Measurements from ENCODE around the gene HMCN2.

The HMCN2 gene

DNA sequence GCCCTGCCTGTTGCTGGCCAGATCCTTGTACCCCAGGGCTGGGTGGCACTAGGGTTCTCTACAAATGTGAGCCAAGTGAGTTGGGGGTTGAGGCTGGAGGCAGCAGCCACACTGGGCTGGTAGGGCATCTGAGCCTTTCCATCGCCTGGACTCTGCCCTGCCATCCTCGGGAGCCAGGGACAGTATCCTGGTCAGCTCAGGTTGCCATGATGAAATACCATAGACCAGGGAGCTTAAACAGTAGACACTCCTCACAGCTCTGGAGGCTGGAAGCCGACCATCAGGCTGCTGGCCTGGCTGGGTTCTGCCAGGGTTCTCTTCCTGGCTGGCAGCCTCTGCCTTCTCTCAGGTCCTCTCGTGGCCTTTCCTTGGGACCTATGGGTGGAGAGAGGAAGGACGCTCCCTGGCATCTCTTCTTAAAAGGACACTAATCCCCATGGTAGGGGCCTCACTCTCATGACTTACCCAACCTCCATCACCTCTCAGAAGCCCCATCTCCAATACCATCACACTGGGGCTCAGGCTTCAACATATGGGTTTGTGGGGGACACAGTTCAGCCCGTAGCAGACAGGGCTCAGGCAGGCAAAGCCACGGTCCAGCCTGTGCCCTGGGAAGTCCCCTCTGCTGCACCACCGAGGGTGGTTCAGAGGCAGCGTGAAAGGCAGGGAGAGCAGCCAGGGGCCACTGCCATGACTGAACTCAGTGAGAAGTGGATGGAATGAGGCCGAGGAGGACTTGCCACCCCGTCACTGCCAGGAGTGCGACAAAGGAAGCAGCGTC, 50.1 kb downstream of the HMCN2 start:
- TF ChIP-seq, protein P1, sequence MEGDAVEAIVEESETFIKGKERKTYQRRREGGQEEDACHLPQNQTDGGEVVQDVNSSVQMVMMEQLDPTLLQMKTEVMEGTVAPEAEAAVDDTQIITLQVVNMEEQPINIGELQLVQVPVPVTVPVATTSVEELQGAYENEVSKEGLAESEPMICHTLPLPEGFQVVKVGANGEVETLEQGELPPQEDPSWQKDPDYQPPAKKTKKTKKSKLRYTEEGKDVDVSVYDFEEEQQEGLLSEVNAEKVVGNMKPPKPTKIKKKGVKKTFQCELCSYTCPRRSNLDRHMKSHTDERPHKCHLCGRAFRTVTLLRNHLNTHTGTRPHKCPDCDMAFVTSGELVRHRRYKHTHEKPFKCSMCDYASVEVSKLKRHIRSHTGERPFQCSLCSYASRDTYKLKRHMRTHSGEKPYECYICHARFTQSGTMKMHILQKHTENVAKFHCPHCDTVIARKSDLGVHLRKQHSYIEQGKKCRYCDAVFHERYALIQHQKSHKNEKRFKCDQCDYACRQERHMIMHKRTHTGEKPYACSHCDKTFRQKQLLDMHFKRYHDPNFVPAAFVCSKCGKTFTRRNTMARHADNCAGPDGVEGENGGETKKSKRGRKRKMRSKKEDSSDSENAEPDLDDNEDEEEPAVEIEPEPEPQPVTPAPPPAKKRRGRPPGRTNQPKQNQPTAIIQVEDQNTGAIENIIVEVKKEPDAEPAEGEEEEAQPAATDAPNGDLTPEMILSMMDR (conservative IDR thresholded peaks at IDR 0.05; ENCODE audit: low read depth, low read length), result no peak
- Histone ChIP-seq H3K79me2 (ENCODE audit: insufficient read depth, low read depth) (no peaks in the 10 kb centered on the region), H3K9ac (no peak overlapping the region), H3K27me3 (ENCODE audit: insufficient read depth, low read depth) (peaks cover 79% of the 10 kb centered on the region), H4K20me1 (ENCODE audit: insufficient read depth) (no peaks in the 10 kb centered on the region), H3K4me2 (no peak overlapping the region), H3K4me3 (IDR thresholded peaks at IDR 0.05; ENCODE audit: insufficient read depth, low read depth, low read length) (no peak overlapping the region), H3K4me1 (ENCODE audit: low read depth, poor library complexity, severe bottlenecking) (no peaks in the 10 kb centered on the region), H2AFZ (ENCODE audit: low read depth) (no peak overlapping the region), H3K27ac (no peak overlapping the region), H3K36me3 (ENCODE audit: insufficient read depth) (no peaks in the 10 kb centered on the region)

DNA sequence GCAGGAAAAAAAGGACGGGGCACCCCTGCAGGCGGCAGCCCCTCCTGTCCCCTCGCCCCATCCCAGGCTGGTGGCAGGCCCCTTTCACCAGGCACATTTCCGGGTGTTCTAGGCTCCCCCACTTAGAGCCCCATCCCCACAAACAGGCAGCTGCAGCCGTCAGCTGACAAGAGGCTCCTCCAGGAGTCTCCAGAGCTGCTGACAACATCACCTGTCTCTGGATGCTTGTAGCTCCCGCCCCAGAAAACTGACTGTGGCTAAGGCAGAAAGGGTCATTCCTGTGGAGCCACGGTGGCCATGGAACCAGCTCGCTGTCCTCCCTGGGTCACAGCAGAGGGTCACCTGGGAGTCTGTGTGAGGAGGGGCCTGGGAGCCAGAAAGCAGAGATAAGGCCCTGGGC, 50.9 kb downstream of the HMCN2 start:
- no peaks in the 10 kb centered on the region for H3K79me2 ChIP-seq (ENCODE audit: insufficient read depth, low read depth)
- no peak overlapping the region for H3K4me3 ChIP-seq (IDR thresholded peaks at IDR 0.05; ENCODE audit: insufficient read depth, low read depth, low read length)
- H3K4me1 ChIP-seq (ENCODE audit: low read depth, poor library complexity, severe bottlenecking), result no peaks in the 10 kb centered on the region
- no peak overlapping the region for H3K9ac ChIP-seq
- no peak overlapping the region for H2AFZ ChIP-seq (ENCODE audit: low read depth)
- TF ChIP-seq, protein P1 (conservative IDR thresholded peaks at IDR 0.05; ENCODE audit: low read depth, low read length), result no peak
- no peaks in the 10 kb centered on the region for H3K36me3 ChIP-seq (ENCODE audit: insufficient read depth)
- H3K27me3 ChIP-seq (ENCODE audit: insufficient read depth, low read depth), result peaks cover 84% of the 10 kb centered on the region
- no peak overlapping the region for H3K27ac ChIP-seq
- no peak overlapping the region for H3K4me2 ChIP-seq
- H4K20me1 ChIP-seq (ENCODE audit: insufficient read depth), result no peaks in the 10 kb centered on the region

DNA sequence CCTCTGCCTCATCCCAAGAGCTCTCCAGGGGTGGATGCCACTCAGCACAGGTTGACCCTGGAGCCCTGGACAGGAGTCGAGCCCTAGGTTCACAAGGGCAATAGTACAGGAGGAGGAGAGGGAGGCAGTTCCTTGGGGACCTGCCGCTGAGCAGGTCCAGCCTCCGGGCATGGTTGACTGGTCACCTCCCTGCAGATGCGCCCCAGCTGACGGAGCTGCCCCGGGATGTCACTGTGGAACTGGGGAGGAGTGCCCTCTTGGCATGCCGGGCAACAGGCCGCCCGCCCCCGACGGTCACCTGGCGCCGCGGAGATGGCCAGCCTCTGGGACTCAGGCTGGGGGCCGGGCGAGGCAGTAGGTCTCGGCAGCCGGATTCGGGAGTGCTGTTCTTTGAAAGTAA, 53.7 kb downstream of the HMCN2 start:
- TF ChIP-seq, protein P1 (conservative IDR thresholded peaks at IDR 0.05; ENCODE audit: low read depth, low read length), result no peak
- peaks cover 85% of the 10 kb centered on the region for H3K27me3 ChIP-seq (ENCODE audit: insufficient read depth, low read depth)
- no peaks in the 10 kb centered on the region for H3K79me2 ChIP-seq (ENCODE audit: insufficient read depth, low read depth)

DNA sequence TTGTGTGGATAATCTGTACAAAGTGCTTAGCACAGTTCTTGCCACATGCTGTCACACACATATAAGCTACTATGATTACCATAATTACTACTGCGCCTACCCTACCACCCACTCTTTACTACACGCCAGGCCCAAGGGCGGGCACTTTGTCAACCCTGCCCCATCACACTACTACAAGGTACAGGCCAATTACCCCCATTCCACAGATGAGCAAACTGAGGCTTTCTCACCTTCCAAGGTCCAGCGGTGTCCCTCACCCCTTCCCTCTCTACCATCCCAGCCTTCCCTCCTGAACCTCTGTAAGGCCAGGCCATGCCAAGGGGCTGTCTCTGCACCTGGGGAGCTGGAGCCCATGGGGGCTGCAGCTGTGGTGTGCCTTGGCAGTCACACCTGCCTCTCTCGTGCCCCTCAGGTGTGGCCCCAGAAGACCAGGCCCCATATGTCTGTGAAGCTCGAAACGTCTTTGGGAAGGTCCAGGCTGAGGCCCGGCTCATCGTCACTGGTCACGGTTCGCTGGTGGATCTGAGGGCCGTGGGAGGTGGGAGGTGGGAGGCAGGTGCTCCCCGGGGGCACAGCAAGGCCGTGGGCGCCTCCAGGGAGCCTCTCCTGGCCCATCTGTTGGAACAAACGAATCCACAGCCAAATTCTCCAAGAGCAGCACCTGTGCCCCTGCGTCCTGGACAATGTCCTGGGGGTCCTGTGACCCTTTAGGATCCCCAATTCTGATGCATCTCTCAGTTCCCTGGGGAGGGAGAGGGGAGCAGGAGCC, 54.6 kb downstream of the HMCN2 start:
- Histone ChIP-seq H3K4me2 (no peak overlapping the region), H3K4me3 (IDR thresholded peaks at IDR 0.05; ENCODE audit: insufficient read depth, low read depth, low read length) (no peak overlapping the region), H3K4me1 (ENCODE audit: low read depth, poor library complexity, severe bottlenecking) (no peaks in the 10 kb centered on the region), H3K79me2 (ENCODE audit: insufficient read depth, low read depth) (no peaks in the 10 kb centered on the region), H3K27ac (no peak overlapping the region), H3K36me3 (ENCODE audit: insufficient read depth) (no peaks in the 10 kb centered on the region), H2AFZ (ENCODE audit: low read depth) (no peak overlapping the region), H3K27me3 (ENCODE audit: insufficient read depth, low read depth) (peaks cover 92% of the 10 kb centered on the region), H4K20me1 (ENCODE audit: insufficient read depth) (no peaks in the 10 kb centered on the region), H3K9ac (no peak overlapping the region)
- TF ChIP-seq, protein P1 (conservative IDR thresholded peaks at IDR 0.05; ENCODE audit: low read depth, low read length), result no peak

More for the DNA sequence above, 53.7 kb downstream of the HMCN2 start:
- Histone ChIP-seq H4K20me1 (ENCODE audit: insufficient read depth) (no peaks in the 10 kb centered on the region), H3K9ac (no peak overlapping the region), H3K4me2 (no peak overlapping the region), H3K36me3 (ENCODE audit: insufficient read depth) (no peaks in the 10 kb centered on the region), H3K4me3 (IDR thresholded peaks at IDR 0.05; ENCODE audit: insufficient read depth, low read depth, low read length) (no peak overlapping the region), H3K27ac (no peak overlapping the region), H2AFZ (ENCODE audit: low read depth) (no peak overlapping the region), H3K4me1 (ENCODE audit: low read depth, poor library complexity, severe bottlenecking) (no peaks in the 10 kb centered on the region)
